Transverse colon (tissue), 4 donors: Measurements from ENCODE around the gene MEF2A.

Experiments
- EP300 ChIP-seq: sonication (generic); formaldehyde crosslinking; IDR thresholded peaks from one replicate; pipeline ENCODE4 v1.6.1; 2017; ENCODE audit warnings: antibody characterized with exemption, low read depth
- POLR2AphosphoS5 ChIP-seq, 3 donors: sonication (generic); formaldehyde crosslinking; IDR thresholded peaks; one replicate each; pipeline ENCODE4 v1.6.1; 2016; ENCODE audit warnings: antibody characterized with exemption in 3 of 3
- TF ChIP-seq, protein P1 (sequence below), 5 experiments: fragments of 200-600 bp in 3 of 5; fragments of 450-650 bp in 2 of 5; sonication (generic) in 3 of 5; IDR thresholded peaks; 1 replicate in 2 of 5; 2 replicates in 3 of 5; pipeline ENCODE4 v1.5.1; 2016 to 2017; ENCODE audit warnings: antibody characterized with exemption in 5 of 5, inconsistent platforms in 3 of 5, mild to moderate bottlenecking in 2 of 5, moderate library complexity in 1 of 5

DNA sequence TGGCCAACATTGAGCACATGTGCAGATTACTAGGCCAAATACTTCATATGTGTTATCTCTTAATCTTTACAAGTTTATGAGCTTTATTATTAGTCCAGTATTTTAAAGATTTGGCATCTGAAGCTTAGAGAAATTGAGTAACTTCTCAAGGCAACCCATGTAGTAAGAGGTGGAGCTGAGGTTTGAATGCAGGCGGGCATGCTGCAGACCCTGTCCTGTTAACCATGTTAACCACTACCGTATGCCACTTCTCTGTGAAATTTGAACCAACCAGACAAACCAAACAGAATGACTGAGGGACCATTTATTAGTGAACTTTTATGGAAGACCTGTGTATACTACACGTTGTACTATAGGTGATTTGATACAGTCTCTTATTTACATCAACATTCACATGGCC is 49.7 kb downstream of the MEF2A start:
- TF ChIP-seq, protein P1, sequence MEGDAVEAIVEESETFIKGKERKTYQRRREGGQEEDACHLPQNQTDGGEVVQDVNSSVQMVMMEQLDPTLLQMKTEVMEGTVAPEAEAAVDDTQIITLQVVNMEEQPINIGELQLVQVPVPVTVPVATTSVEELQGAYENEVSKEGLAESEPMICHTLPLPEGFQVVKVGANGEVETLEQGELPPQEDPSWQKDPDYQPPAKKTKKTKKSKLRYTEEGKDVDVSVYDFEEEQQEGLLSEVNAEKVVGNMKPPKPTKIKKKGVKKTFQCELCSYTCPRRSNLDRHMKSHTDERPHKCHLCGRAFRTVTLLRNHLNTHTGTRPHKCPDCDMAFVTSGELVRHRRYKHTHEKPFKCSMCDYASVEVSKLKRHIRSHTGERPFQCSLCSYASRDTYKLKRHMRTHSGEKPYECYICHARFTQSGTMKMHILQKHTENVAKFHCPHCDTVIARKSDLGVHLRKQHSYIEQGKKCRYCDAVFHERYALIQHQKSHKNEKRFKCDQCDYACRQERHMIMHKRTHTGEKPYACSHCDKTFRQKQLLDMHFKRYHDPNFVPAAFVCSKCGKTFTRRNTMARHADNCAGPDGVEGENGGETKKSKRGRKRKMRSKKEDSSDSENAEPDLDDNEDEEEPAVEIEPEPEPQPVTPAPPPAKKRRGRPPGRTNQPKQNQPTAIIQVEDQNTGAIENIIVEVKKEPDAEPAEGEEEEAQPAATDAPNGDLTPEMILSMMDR (IDR thresholded peaks at IDR 0.05): no peak
- TF ChIP-seq POLR2AphosphoS5 (IDR thresholded peaks at IDR 0.05) (no peak), EP300 (no peak)
